ENCODE data around the gene ASS1. TPM values are rescaled to one million over a fixed set of nuclear protein-coding genes. Genes with fewer than 3 reads are reported as not detected.

ASS1 gene
- total RNA-seq, 4 donors from 2014 or later = 57.9 to 345 (median 266) TPM

DNA sequence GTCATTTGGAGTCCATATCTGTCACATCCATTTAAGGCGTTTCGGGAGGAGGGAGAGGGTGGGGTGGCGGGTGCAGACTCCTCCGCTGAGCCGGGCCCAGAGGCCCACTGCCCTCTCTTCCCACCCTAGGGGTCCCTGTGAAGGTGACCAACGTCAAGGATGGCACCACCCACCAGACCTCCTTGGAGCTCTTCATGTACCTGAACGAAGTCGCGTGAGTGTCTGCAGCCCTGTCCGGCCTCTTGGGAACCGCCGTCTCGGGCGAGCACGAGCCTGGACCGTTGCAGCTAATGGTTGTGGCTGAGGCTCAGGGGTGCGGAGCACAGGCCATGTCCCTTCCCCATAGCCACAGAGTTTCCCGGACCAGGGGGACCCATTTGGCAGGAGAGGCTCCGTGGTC lies 34.8 kb downstream of the ASS1 start:
- Histone ChIP-seq H3K27ac (no peak overlapping the region), H3K27me3 (no peaks in the 10 kb centered on the region), H3K9me3 (no peaks in the 10 kb centered on the region), H3K4me3 (no peak overlapping the region), H3K4me1 (no peaks in the 10 kb centered on the region), H3K36me3 (no peaks in the 10 kb centered on the region)
- WGBS, 2 donors (ENCODE audit: low coverage in 1 of 2) = 80 to 92% methylated on average over 1 to 18 of the region's 19 CpGs
- no peak for DNase-seq
- in situ Hi-C loops (cut with MboI; ENCODE audit: low pct_ligation_motif_present in 1 of 4, low pct_unique_long_range_greater_than_20kb in 1 of 4, low sequenced_read_pairs in 3 of 4) = loop anchor here in 1 of 4 donors (10.0 kb wide), 1 partner anchor 195 kb away; no protein-coding TSS in a partner anchor
- intact Hi-C loops (cut with DNase I; ENCODE audit: low total_unique reads) = no loop called here
- TF ChIP-seq EP300 (IDR thresholded peaks at IDR 0.05; ENCODE audit: low read depth) = no peak
- TF ChIP-seq, protein P1, sequence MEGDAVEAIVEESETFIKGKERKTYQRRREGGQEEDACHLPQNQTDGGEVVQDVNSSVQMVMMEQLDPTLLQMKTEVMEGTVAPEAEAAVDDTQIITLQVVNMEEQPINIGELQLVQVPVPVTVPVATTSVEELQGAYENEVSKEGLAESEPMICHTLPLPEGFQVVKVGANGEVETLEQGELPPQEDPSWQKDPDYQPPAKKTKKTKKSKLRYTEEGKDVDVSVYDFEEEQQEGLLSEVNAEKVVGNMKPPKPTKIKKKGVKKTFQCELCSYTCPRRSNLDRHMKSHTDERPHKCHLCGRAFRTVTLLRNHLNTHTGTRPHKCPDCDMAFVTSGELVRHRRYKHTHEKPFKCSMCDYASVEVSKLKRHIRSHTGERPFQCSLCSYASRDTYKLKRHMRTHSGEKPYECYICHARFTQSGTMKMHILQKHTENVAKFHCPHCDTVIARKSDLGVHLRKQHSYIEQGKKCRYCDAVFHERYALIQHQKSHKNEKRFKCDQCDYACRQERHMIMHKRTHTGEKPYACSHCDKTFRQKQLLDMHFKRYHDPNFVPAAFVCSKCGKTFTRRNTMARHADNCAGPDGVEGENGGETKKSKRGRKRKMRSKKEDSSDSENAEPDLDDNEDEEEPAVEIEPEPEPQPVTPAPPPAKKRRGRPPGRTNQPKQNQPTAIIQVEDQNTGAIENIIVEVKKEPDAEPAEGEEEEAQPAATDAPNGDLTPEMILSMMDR (IDR thresholded peaks at IDR 0.05) = no peak
- TF ChIP-seq POLR2A (IDR thresholded peaks at IDR 0.05) = no peak
- no peak for TF ChIP-seq POLR2AphosphoS5 (IDR thresholded peaks at IDR 0.05)

DNA sequence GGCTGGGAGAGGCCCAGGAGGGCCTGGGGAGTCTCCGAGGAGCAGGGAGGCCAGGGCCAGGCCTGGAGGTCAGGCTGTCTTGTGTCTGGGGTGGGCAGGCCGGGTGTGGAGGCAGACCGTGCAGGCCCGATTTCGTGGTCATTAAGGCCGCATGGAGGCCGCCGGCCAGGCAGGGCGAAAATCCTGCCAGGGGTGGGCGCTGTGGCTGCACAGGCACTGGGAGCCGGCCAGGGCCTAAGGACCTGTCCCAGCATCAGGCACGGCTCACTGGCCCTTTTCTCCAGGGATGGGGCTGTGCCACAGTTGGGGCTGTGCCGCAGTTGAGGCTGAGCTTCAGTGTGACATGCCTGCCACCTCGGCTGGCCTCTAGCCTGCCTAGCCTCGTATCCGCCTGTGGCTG lies 35.9 kb downstream of the ASS1 start:
- Histone ChIP-seq H3K27ac (no peak overlapping the region), H3K36me3 (no peaks in the 10 kb centered on the region), H3K4me1 (no peaks in the 10 kb centered on the region), H3K27me3 (no peaks in the 10 kb centered on the region), H3K9me3 (no peaks in the 10 kb centered on the region), H3K4me3 (no peak overlapping the region)
- in situ Hi-C loops (cut with MboI; ENCODE audit: low pct_ligation_motif_present in 1 of 4, low pct_unique_long_range_greater_than_20kb in 1 of 4, low sequenced_read_pairs in 3 of 4) (no loop called here), intact Hi-C loops (cut with DNase I; ENCODE audit: low total_unique reads) (no loop called here)
- TF ChIP-seq EP300 (IDR thresholded peaks at IDR 0.05; ENCODE audit: low read depth) (no peak), POLR2A (IDR thresholded peaks at IDR 0.05) (no peak), POLR2AphosphoS5 (IDR thresholded peaks at IDR 0.05) (no peak)
- TF ChIP-seq, protein P1 (IDR thresholded peaks at IDR 0.05) = no peak
- WGBS, 2 donors (ENCODE audit: low coverage in 1 of 2) = 80% methylated on average over 10 of the region's 16 CpGs; no CpG with 5 or more reads in 1 of the 2 donors
- DNase-seq = no peak

DNA sequence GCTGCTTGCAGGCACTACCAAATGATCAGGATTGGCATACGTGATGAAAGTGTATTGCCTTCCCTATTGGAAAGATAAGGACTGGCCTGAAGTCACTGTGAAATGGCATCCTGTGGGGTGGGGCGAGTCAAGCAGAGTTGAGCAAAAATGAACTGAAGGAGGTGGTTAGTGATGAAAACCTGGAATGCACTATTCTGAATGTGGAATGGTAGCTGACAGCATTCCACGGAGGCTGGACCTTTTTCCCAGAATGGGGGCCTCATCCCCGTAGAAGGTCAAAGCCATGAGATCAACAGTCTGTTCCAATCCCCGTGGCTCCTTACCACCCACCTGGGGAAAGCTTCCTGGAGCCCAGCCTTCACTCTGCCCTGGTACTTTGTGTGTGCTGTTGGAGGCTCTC lies 37.7 kb downstream of the ASS1 start:
- TF ChIP-seq, protein P1 (IDR thresholded peaks at IDR 0.05) = no peak
- no peak for TF ChIP-seq POLR2AphosphoS5 (IDR thresholded peaks at IDR 0.05)
- WGBS, 2 donors (ENCODE audit: low coverage in 1 of 2) = 40 to 68% methylated on average over 1 to 5 of the region's 5 CpGs
- Histone ChIP-seq H3K27ac (no peak overlapping the region), H3K4me1 (no peaks in the 10 kb centered on the region), H3K9me3 (no peaks in the 10 kb centered on the region), H3K4me3 (no peak overlapping the region), H3K27me3 (no peaks in the 10 kb centered on the region), H3K36me3 (no peaks in the 10 kb centered on the region)
- in situ Hi-C loops (cut with MboI; ENCODE audit: low pct_ligation_motif_present in 1 of 4, low pct_unique_long_range_greater_than_20kb in 1 of 4, low sequenced_read_pairs in 3 of 4) = no loop called here
- intact Hi-C loops (cut with DNase I; ENCODE audit: low total_unique reads) = no loop called here
- no peak for DNase-seq

DNA sequence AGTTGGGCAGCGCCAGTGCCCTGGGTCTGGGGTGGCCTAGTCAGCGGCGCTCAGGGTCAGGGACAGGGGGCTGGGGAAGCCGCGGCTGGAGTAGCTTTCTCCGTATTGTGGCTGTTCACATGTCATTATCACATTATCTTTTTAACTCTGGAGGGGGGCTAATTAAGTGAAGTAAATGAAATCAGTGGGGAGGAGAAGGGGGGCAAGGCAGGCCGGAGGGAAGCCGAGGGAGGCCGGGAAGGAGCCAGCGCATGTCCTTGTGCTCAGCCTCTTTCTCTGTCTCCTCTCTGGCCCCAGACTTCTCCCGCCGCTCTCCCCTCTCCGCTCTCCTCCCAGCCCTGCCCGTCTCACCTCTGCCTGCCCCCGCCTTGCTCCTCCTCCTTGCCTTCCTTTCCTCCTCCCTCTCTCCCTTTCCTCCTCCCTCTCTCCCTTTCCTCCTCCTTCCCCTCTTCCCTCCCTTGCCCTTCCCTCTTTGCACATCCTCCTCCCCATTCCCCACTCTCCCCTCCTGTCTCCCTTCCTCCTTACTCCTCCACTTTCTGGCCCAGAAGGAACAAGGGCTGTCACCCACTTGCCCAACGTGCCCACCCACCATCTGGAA lies 38.7 kb downstream of the ASS1 start:
- Histone ChIP-seq H3K36me3 (no peaks in the 10 kb centered on the region), H3K27ac (no peak overlapping the region), H3K27me3 (no peaks in the 10 kb centered on the region), H3K4me3 (no peak overlapping the region), H3K9me3 (no peaks in the 10 kb centered on the region), H3K4me1 (no peaks in the 10 kb centered on the region)
- WGBS, 2 donors (ENCODE audit: low coverage in 1 of 2) = 69 to 77% methylated on average over 6 to 16 of the region's 16 CpGs
- TF ChIP-seq, protein P1 (IDR thresholded peaks at IDR 0.05) = no peak
- TF ChIP-seq POLR2A (IDR thresholded peaks at IDR 0.05) = no peak
- no peak for TF ChIP-seq EP300 (IDR thresholded peaks at IDR 0.05; ENCODE audit: low read depth)
- no peak for TF ChIP-seq POLR2AphosphoS5 (IDR thresholded peaks at IDR 0.05)
- in situ Hi-C loops (cut with MboI; ENCODE audit: low pct_ligation_motif_present in 1 of 4, low pct_unique_long_range_greater_than_20kb in 1 of 4, low sequenced_read_pairs in 3 of 4) = no loop called here
- DNase-seq = no peak
- intact Hi-C loops (cut with DNase I; ENCODE audit: low total_unique reads) = no loop called here

Data from transverse colon (tissue), 4 donors.